Kidney (tissue), 14 donors: Measurements from ENCODE around the gene FAM32A. TPM values are rescaled to one million over a fixed set of nuclear protein-coding genes. Genes with fewer than 3 reads are reported as not detected.

Experiments
- DNase-seq, 5 donors: peaks; one replicate each; pipeline ENCODE4 v3.0.0-alpha.2; 2013 to 2020
- FAIRE-seq: peaks from 2 replicates; lab custom pipeline; 2012; peaks lifted over from hg19 to GRCh38; lab: Jason Lieb, UNC
- H3K27ac ChIP-seq, 2 donors: one replicate each; pipeline ENCODE4 v1.7.0; 2013; ENCODE audit warnings: low read depth in 2 of 2, low read length in 2 of 2, inconsistent platforms in 1 of 2
- H3K27me3 ChIP-seq: one replicate; pipeline ENCODE4 v1.7.1; 2013; ENCODE audit warnings: low read length, inconsistent platforms; ENCODE audit not compliant: control insufficient read depth, insufficient read depth
- H3K36me3 ChIP-seq, 3 donors: one replicate each; pipeline versions ENCODE4 v1.7.0 to v1.7.1; 2013; ENCODE audit warnings: low read length in 3 of 3, control low read depth in 1 of 3, inconsistent platforms in 1 of 3; ENCODE audit not compliant: insufficient read depth in 3 of 3, control insufficient read depth in 2 of 3
- H3K4me1 ChIP-seq, 3 donors: one replicate each; pipeline versions ENCODE4 v1.7.0 to v1.7.1; 2013; ENCODE audit warnings: low read length in 3 of 3, inconsistent platforms in 1 of 3, low read depth in 1 of 3; ENCODE audit not compliant: control insufficient read depth in 2 of 3, insufficient read depth in 2 of 3
- H3K4me3 ChIP-seq, 3 donors: one replicate each; pipeline versions ENCODE4 v1.7.0 to v1.8.1; 2013; ENCODE audit warnings: low read length in 3 of 3, control low read depth in 1 of 3, inconsistent platforms in 1 of 3
- H3K9ac ChIP-seq, 3 donors: one replicate each; pipeline versions ENCODE4 v1.7.0 to v1.7.1; 2013; ENCODE audit warnings: low read length in 3 of 3, control low read depth in 1 of 3, inconsistent platforms in 1 of 3
- H3K9me3 ChIP-seq, 3 donors: one replicate each; pipeline versions ENCODE4 v1.7.0 to v1.7.1; 2013; ENCODE audit warnings: low read length in 3 of 3, control low read depth in 1 of 3, inconsistent platforms in 1 of 3; ENCODE audit not compliant: control insufficient read depth in 2 of 3, insufficient read depth in 1 of 3
- intact Hi-C: fragments of 100-400 bp; cut with DNase I; formaldehyde crosslinking; loops from one replicate; pipeline ENCODE4 v1.11.1; 2022
- polyA plus RNA-seq: library from polyadenylated mRNA; stranded (reverse); fragments of 350-450 nt; fragmentation: Illumina TruSeq; extraction: RNeasy Lipid Tissue Mini Kit (QIAGEN cat#74804); gene quantifications from one replicate; pipeline ENCODE4 v1.2.3, GENCODE V29; 2014; ENCODE audit warnings: low read depth, low replicate concordance; ENCODE audit not compliant: insufficient read depth
- total RNA-seq: library from RNA; stranded (reverse); fragmentation: NEBNext Ultra II Directional; extraction: Animal tissue kit (Norgen Biotek cat#: 25700); gene quantifications from one replicate; pipeline ENCODE4 v1.2.1, GENCODE V29; 2021
- TF ChIP-seq, protein P1 (sequence below): IDR thresholded peaks from 3 replicates; pipeline ENCODE4 v1.5.1; 2012; ENCODE audit warnings: mild to moderate bottlenecking, moderate library complexity, borderline replicate concordance; ENCODE audit not compliant: insufficient read depth; ENCODE audit errors: extremely low read depth
- donor health status: control.
- donor health status: control.
- donor health status: control.
- donor health status: control.
- donor health status: control.
- donor health status: DM: yes; HTN: yes; CAD: no.
- donor health status: Normal renal cell carcinoma (clear cell type).

The FAM32A gene
- total and polyA plus RNA-seq, 2 donors from 2014 or later, result 53.5 to 105 TPM

DNA sequence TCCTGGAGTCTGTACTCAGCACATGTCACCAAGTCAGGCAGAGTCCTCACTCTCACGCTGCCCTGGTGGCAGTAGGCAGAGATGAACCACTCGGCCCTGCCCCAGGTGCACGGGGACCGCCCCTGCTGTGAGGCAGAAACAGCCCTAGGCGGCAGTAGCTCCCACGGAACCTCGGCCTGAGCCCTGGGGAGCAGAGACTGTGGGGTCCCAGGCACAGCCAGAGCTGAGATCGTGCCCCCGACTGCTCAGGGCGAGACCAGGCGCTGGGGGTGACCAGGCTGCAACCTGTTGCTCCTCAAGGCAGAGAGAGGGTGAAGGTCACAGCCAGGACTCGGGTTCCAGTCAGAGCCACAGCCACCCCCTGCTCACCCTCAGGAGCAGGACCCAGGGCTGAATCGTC lies 47.4 kb downstream of the FAM32A start:
- FAIRE-seq (no peak), DNase-seq (no peak)
- Histone ChIP-seq H3K27ac (no peak overlapping the region), H3K36me3 (peaks cover 0 to 40% (median 23%) of the 10 kb centered on the region in 3 donors), H3K27me3 (no peaks in the 10 kb centered on the region), H3K9me3 (no peaks in the 10 kb centered on the region), H3K9ac (no peak overlapping the region), H3K4me3 (no peak overlapping the region), H3K4me1 (no peaks in the 10 kb centered on the region)
- TF ChIP-seq, protein P1, sequence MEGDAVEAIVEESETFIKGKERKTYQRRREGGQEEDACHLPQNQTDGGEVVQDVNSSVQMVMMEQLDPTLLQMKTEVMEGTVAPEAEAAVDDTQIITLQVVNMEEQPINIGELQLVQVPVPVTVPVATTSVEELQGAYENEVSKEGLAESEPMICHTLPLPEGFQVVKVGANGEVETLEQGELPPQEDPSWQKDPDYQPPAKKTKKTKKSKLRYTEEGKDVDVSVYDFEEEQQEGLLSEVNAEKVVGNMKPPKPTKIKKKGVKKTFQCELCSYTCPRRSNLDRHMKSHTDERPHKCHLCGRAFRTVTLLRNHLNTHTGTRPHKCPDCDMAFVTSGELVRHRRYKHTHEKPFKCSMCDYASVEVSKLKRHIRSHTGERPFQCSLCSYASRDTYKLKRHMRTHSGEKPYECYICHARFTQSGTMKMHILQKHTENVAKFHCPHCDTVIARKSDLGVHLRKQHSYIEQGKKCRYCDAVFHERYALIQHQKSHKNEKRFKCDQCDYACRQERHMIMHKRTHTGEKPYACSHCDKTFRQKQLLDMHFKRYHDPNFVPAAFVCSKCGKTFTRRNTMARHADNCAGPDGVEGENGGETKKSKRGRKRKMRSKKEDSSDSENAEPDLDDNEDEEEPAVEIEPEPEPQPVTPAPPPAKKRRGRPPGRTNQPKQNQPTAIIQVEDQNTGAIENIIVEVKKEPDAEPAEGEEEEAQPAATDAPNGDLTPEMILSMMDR, result no peak
- intact Hi-C loops, result no loop called here

DNA sequence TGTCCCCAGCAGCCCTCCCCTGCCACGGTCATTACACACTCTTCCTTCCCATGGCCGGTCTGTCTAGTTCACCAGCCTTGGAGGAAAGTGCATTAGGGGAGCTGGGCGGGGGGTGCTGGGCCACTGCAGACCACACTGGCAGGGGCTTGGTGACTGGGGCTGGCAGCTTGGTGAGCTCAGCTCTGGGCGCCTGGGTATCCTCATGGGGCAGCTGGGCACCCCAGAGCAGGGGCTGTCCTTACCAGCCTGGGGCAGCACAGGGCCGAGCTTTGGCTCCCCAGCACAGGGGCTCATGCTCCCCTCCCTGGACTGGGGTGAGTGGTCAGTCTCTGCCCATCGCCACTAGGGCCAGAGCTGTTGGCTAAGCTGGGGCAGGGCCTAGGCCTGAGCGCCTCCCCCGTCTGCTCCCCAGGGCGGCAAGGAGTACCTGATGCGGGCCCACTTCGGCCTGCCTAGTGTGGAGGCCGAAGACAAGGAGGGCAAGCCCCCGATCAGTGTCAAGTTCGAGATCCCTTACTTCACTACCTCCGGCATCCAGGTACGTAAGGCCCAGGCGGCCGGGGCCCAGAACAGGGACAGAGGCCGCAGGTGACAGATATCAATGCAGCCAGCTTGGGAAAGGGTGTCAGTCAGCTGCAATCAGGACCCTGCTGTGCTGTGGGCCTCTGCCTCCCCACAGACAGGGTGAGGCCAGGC lies 48.0 kb downstream of the FAM32A start:
- FAIRE-seq (no peak), DNase-seq (no peak)
- Histone ChIP-seq H3K9me3 (no peaks in the 10 kb centered on the region), H3K4me3 (no peak overlapping the region), H3K27me3 (no peaks in the 10 kb centered on the region), H3K27ac (no peak overlapping the region), H3K36me3 (peaks cover 0 to 39% (median 20%) of the 10 kb centered on the region in 3 donors), H3K9ac (no peak overlapping the region), H3K4me1 (no peaks in the 10 kb centered on the region)
- intact Hi-C loops, result no loop called here
- TF ChIP-seq, protein P1, result no peak

DNA sequence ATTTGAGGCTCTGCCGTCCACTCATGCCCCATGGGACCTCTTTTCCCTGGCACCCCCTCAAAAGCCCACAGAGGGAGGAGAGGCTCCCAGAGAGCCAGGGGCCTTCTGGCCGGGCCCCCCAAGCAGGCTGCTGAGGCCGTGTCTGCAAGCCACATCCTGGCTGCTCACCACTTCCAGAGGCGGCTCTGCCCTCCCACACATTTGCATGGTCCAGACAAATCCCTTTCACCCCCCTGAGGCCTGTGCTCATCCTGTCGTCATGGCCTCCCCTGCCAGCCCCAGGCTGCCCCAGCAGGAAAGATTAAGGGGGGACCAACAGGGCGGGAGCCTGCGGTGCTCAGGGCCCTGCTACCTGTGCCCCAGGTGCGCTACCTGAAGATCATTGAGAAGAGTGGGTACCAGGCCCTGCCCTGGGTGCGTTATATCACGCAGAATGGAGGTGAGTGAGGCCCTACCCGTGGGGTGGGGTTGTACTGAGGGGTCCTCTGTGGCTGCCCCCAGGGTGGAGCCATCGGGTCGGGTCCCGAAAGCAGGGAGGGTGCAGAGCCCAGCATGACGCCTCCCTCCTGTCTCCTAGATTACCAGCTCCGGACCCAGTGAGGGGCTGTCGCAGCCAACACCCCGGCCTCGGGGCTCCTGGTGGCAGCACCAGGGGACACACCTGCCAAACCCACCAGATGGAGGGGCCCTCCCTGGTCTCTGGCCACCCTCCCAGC lies 48.8 kb downstream of the FAM32A start:
- FAIRE-seq (no peak), DNase-seq (no peak)
- Histone ChIP-seq H3K27me3 (no peaks in the 10 kb centered on the region), H3K9me3 (no peaks in the 10 kb centered on the region), H3K9ac (no peak overlapping the region), H3K4me3 (no peak overlapping the region), H3K4me1 (no peaks in the 10 kb centered on the region), H3K36me3 (peaks cover 0 to 36% (median 16%) of the 10 kb centered on the region in 3 donors), H3K27ac (no peak overlapping the region)
- TF ChIP-seq, protein P1, result no peak
- intact Hi-C loops, result no loop called here
